ENCODE measurements around the gene TRABD2B.

TRABD2B gene

DNA sequence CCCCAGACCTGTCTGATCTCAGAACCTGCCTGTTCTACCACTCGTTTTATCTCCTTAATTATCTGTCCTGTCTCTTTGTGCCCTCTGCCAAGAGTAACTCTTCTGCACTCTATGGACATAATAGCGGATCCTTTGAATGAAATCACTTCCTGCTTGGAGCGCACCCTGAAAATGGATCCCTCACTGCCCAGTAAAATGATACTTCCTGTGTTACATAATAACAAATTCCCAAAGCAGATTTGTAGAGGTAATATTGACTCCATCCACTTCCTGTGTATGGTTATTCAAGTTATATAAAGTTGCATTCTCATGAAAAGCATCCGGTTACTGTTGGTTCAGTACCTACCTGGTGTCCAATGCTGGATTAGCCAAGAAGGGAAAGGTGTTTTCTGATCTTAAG is 246.0 kb downstream of the TRABD2B start:
- DNase-seq, result no peak

DNA sequence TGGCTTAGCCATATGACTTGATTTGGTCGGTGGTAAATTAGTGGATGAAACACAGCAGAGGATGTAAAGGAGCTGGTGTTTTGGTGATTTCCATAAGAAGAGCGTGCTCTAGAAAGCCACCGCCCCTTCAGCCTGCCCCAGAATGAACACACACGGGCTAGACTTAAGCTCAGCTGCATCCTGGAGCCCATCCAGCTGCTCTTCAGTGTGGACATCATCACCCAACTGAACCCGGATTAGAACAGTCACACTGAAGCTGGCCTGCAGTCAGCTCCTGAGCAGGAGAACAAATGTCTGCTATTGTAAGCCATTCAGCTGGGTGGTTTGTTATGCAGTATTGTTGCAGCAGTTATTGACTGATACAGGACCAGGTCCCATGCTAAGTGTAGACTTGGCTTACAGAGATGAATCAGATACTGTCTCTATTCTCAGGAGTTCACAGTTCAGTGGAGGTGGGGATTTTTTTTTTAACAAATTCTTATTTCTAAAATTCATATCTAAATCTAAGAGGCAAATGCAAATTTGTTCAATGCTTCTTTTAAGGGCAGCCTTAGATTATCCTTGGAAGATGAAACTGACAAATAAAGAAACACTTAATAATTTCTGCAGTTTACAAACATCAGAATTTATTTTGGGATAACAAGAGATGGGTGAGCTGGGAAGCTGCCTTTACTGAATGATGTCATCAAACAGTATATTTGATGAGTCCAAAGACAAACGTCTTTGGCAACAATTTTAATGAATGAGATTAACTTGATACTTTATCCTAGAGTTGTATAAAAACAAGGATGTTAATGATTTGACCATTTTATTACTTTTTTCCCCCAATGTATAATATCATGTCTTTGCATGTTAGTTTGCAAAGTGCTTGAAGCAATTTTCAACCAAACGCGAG is 251.2 kb downstream of the TRABD2B start:
- DNase-seq, result no peak

DNA sequence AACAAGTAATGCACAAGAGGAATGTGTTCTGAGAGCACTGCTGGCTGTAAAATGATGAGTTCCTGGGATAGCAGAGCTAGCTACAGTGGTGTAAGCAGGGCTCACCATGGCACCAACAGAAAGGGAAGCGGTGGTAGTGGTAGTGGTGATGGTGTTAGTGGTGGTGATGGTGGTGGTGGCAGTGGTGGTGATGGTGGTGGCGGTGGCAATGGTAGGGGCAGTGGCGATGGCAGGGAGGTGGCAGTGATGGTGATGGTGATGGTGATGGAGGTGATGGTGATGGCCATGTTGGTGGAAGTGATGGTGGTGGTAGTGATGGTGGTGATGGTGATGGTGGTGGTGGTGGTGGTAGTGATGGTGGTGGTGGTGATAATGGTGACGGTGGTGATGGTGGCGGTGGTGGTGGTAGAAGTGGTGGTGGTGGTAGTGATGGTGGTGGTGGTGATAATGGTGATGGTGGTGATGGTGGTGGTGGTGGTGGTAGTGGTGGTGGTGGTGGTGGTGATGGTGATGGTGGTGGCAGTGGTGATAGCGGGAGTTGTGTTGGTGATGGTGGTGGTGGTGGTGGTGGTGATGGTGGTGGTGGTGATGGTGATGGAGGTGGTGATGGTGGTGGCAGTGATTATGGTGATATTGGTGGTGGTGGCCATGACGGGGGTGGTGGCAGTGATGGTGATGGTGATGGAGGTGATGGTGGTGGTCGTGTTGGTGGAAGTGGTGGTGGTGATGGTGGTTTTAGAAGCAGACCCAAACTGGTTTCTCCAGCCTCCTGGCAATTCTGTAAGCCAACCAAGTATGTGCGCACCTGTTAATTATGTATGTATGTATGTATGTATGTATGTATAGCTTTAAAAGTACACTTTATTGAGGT is 254.1 kb downstream of the TRABD2B start:
- no peak for DNase-seq

DNA sequence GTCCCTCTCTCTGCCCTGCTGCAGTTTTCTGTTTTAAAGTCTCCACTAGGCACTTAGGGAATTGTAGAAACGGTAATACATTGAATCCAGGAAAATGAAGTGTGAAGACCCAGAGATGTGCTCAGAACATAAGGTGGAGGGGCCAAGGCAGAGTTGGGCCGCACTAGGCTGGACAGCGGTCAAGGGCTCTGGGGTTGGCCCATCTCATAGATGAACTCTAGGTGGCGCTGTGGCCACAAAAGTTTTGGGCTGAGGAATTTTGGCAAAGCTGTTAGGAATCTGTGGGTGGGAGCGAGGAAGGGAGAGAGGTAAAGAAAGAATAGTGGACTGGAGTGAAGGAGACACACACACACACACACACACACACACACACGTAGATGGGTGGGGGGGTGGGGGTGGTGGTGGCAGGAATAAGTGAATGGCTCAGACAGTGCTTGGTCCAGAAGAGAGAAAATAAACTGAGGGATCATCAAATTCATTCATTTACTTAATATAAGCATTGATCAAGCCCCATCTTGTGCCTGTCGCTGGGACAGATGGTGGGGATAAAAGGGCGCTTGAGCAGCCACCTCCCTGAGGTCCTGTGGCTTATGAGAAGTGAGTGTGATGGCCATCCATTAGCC is 258.5 kb downstream of the TRABD2B start:
- no peak for DNase-seq

DNA sequence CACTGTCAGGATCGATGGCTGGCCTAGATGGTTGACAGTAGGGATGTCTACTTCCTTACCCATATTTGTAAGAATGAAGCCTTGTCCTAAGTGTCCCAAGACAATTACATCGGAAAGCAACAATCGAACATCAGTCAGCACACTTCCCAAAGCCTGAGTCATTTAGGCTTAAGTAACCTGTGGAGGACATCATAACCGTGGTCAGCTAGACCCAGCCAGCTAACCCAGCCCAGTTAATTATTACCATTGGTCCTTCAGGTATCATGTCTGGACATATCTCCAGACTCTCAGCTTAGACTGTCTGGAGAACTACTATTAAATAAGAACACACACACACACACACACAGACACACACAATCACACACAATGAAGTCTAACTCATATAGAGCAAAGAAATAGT is 264.7 kb downstream of the TRABD2B start:
- DNase-seq, result no peak

GRCh38 chr1:47731730-47732129 is 265.5 kb downstream of the TRABD2B start:
- no peak for DNase-seq

DNA sequence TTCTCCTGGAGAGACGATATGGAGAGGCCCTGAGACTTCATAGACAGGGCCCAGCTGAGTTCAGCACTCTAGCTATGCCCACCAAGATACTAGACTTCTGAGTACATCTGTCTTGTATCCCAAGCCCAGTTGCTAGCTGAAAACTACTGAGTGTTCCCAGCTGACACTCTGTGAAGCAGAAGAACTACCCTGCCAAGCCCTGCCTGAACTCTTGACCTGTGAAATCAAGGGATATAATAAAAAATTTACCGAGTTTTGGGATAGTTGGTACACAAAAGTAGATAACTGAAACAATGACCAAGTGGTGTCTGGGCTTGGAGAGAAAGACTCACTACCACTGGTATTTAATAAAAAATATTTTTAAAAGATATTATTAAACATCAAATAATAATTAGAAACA is 267.5 kb downstream of the TRABD2B start:
- no peak for DNase-seq

GRCh38 chr1:47727697-47728085 is 269.5 kb downstream of the TRABD2B start:
- DNase-seq, result no peak

GRCh38 chr1:47727051-47727696 is 270.0 kb downstream of the TRABD2B start:
- DNase-seq, result no peak

DNA sequence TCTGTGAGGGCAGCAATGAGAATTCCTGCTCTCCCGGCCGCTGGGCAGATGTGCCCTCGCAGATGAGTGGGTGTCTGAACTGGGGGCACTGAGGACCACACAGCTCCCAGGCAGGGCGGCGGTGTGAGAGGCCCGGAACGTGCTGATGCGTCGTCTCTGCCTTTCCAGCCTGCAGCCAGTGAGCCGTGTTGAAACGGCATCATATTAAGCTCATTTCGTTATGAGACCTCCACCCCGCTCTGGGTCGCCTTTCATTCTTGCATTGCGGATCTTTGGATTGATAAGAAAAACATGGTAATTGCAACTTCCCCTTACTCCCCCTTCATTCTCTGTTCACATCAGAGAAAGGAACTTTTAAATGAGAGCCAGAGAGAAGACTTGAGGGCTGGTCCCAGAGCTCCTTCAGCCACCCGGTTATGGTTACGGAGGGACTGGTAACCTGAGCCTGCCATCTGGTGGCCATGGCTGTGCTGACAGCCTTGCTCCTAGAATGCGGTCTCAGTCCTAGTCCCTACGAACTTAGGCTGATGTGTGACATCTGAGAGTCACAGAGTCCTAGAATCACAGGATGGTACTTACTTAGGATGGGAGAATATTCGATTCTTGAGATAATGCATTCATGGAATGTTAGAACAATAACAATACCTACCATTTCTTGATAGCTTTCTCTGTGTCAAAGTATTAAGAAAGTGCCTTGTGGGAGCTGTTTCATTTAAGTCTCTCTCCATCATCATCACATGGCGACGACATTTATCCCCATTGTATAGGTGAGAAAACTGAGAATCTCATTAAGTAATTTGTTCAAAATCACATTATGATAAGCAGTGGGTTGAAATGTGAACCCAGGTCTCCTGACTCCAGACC is 271.0 kb downstream of the TRABD2B start:
- peak; percentile 25 for DNase-seq

DNA sequence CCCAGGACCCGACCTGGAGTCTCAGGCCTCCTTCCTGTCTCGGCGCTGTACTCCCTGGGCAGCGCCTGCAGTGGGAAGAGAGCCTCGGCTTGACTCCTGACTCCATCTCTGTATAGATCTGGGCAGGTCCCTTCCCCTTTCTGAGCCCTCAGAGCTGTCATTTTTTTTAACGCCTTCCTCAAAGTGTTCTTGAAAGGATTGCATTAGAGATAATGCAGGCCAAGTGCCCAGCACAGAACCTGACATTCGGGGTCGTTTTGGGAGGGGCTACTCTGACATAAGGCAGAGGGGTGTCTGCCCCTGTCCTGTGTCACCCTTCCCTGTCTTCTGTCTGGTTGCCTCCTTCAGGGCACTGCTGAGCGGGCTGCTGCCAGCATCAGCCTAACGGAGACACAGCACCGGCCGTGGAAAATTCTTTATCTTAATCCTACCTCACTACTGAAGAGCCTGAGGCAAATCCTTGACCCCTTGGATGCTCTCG is 271.6 kb downstream of the TRABD2B start:
- DNase-seq, result no peak

DNA sequence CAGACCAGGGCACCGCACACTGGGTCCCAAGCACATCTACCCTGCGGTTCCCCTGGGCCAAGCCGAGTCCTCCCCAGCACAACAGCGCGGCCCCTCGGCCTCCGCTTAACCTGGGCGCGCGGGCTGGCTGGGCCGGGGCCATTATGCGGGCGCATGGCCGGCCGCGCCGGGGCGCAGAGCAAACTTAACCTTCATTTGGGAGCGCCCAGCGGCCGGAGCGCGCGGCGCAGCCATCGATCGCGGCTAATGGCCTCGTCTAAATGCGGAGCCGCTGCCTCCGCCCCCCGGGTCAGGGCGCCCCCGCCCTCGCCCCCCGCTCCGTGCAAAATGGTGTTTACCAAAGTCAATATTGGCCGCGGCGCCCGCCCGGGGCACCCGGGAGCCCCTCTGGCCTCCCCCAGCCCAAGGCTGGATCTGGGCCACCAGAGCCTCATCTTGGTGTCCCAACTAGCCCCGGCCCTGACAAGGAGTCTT is 272.1 kb downstream of the TRABD2B start:
- DNase-seq, result no peak

GRCh38 chr1:47724432-47724999 is 272.7 kb downstream of the TRABD2B start:
- no peak for DNase-seq

DNA sequence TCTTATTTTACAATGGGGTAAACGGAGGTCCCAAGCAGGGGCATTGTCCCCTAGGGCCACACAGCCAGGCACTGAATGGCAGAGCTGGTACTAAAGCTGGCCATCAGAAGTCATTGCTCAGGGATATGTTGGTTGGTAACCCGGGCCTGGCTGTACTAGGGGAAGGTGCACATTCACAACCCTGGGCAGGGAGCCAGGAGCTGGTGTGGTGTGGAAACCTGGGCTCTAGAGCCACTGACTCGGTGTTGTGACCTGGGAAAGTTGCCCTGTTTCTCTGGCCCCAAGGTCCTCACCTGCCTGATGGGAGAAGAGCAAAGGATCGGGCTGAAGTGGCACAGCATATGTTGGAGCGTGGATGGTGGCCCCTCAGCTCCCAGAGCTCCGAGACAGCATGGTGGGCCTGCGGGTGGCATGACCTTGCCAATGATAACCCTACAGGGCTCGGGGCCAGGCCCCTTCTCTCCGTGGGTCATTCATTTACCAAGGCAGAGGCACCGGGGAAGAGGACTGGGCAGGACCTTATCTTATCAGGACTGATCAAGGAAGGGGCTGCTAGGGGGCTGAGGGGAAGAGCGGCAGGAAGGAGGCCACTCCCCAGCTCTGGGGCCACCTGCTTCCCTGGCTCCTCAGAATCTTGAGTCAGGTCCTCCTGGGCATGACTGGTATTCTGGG is 274.1 kb downstream of the TRABD2B start:
- DNase-seq, result no peak

DNA sequence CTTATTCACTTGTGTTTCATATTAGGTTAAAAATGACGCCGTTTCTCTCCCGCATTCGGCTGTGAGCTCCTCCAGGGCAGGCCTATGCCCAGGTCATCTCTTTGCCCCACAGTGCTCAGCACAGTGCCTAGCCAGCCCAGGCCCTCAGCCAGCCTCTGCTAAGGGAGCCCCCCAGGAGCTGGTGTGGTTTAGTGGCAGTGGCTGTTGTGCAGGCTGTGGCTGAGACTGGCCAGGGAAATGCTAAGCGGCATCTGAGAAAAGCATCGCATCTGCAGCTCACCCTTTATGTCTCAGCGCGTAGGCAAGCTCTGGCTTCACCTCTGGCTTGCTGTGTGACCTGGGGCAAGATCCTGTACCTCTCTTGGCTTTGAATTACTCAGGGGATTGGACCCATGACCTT is 275.1 kb downstream of the TRABD2B start:
- no peak for DNase-seq

GRCh38 chr1:47720111-47720510 is 277.1 kb downstream of the TRABD2B start:
- DNase-seq, result no peak

- DNase-seq, result no peak
Measured at GRCh38 chr1:47717341-47717740, 279.8 kb downstream of the TRABD2B start.

DNA sequence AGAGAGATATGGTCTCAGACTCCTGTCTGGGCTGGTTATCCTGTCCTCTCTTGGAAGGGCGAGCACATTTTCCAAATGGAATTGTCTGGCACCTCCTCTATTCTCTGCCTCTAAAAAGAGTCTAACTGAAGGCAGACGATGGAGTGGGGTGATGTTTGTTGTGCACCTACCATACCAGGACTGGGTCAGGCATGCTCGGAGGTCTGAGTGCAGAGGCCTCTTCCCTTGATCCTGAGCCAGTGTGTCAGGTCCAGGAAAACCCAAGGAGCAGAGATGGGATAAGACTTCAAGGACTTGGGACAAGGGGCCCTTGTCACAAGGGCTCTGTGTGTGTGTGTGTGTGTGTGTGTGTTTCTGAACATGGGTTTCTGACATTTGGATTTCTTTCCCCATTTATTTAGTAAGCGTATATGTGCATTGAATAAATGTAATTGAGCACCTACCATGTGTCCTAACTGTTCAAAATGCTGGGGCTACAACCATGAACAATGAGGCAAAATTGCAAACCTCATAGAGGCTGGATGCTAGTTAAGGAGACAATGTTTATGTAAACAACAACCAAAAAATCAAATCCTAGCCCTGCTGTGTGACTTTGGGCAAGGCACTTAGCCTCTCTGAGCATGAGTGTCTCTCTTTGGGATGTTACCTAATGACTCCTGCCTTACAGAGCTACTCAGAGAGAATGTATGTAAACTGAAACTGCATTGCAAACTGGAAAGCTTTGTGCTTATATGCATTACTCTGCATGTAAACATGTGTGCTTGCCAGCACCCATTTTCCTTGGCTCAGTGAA is 283.0 kb downstream of the TRABD2B start:
- DNase-seq, result no peak

GRCh38 chr1:47713333-47713953 is 283.7 kb downstream of the TRABD2B start:
- DNase-seq, result no peak

All from effector CD8-positive, alpha-beta T cell (primary cell).